ENCODE data around the gene GNS.

GNS gene

DNA sequence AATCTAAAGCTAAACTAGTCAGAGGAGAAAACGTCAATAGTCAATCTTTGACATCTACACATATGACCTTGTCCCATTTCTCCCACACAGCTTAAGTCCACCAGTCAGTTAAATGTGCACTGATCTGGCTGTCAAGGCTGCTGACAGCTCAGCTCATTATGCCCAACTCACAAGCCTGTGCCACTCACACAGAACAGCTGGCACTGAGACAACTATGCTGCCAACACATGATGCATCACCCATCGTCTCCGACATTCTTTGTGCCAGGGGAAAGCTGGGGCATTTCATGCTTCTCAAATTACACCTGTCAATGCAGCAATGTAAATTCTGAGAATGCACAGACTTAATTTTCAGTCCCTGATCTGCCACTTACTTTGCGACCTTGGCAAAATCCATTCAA lies 25.3 kb downstream of the GNS start:
- DNase-seq, result no peak

- no peak for DNase-seq
Measured at GRCh38 chr12:64731683-64732082, 27.5 kb downstream of the GNS start.

- no peak for DNase-seq
Measured at GRCh38 chr12:64730588-64730969, 28.6 kb downstream of the GNS start.

GRCh38 chr12:64729909-64730587 lies 29.2 kb downstream of the GNS start:
- DNase-seq, result no peak

- no peak for DNase-seq
Measured at GRCh38 chr12:64724201-64724745, 34.9 kb downstream of the GNS start.

DNA sequence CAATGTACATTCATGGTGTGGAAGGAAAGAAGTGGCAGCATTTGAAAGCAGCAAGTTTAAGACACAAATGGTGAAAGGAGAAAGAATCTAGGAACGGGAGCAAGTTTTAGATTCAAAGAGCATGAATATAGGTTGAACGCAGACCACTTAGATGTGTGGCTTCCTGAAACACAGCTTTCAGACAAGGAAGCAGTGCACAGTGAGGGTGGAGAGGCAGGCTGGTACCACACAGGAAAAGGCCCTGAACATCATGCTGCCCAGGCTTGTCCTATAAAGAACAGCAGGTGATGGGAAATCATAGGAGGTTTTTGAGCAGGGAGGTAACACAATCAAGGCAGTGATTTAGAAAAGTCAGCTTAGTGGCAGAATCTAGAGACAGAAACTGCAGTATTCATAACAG lies 35.6 kb downstream of the GNS start:
- no peak for DNase-seq

GRCh38 chr12:64722835-64723234 lies 36.4 kb downstream of the GNS start:
- DNase-seq, result no peak

GRCh38 chr12:64720884-64721283 lies 38.3 kb downstream of the GNS start:
- no peak for DNase-seq

DNA sequence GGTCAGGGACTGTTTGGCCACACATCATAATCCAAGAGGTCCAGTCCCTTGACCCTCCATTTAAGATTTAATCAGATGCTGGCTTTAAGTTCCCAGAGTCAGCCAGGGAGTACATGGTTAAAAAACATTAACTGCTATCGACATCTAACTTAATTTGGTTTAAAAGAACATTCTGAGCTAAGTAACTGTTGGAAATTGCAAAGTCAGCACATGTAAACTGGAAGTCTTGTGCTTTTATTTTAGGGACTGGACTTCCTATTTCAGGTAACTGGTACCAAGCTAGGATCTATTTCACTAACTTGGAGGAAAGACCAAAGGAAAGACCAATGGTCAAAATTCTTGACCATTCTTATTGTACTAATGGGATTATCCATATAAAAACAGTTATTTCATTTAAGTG lies 40.6 kb downstream of the GNS start:
- DNase-seq, result no peak

GRCh38 chr12:64716839-64717455 lies 42.3 kb downstream of the GNS start:
- DNase-seq, result no peak

- DNase-seq, result no peak
Measured at GRCh38 chr12:64716371-64716770, 42.8 kb downstream of the GNS start.

- no peak for DNase-seq
Measured at GRCh38 chr12:64714551-64714968, 44.6 kb downstream of the GNS start.

DNA sequence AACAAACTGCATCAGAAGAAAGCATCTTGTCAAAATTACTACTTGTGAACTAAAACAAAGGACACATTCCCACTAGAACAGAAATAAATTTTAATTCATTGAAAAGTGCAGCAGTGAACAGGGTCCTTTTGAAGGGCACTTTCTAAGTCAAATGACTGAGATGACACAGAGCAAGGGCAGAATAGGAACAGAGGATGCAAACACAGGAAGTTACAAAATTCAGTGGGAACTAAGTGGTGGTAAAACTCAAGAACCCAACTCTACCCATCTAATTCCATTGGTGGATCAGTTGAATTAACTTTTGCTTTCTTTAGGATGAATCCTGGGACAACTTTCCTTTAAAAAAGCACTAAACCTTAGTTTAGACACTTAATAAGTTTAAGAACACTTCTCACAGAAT lies 45.8 kb downstream of the GNS start:
- DNase-seq, result no peak

GRCh38 chr12:64709429-64709828 lies 49.8 kb downstream of the GNS start:
- no peak for DNase-seq

- DNase-seq, result no peak
Measured at GRCh38 chr12:64707926-64708325, 51.3 kb downstream of the GNS start.

DNA sequence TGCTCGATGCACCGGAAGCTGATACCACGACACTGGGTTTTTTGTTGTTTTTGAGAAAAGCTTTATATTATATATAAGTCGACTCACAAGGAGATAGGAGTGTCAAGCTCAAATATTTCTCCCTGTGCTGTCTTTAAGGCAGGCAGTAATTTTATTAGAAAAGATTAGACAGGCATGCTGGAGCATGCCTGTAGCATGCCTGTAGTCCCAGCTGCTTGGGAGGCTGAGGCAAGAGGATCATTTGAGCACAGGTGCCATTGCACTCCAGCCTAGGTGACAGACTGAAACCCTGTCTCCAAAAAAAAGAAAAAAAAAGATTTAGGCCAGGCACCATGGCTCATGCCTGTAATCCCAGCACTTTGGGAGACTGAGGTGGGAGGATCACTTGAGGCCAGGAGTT lies 51.8 kb downstream of the GNS start:
- DNase-seq, result no peak

- DNase-seq, result no peak
Measured at GRCh38 chr12:64706857-64707256, 52.3 kb downstream of the GNS start.

DNA sequence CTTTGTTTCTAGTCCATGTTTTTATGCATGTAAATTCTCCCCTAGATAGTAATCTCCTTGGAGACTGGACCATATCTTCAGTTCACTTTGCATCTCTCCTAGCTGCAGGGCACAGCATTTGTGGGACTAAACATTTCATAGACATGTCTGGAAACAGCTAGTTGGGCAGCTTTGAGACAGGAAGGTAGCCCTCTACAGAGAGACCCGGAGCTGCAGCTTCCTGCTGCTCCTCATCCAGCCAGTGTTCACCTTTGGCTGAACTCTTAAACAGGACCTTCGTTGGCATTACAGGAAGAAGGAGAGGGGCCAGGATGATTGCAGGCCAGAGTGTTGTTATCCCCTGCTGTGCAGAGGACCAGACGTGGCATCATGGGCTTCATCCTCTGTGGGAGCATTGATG lies 52.9 kb downstream of the GNS start:
- DNase-seq, result no peak

GRCh38 chr12:64701283-64701682 lies 57.9 kb downstream of the GNS start:
- DNase-seq, result no peak

DNA sequence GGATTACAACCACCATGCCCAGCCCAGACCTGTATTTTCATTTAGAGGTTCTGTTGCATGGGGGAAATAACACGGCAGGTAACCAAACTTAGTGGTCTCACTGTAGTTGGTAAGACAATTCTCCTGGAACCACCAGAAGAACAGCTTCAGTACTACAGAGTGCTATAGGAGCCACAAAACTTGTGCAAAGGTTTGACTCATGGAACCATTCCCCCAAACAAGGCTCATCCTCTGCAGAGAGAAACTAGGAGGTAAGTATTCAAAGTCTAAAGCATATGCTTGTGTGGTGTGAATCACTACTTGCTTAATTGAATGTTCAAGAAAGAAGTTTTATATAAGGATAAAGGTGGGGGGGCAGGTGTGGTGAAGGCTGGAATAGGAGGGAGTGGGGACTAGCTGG lies 58.7 kb downstream of the GNS start:
- no peak for DNase-seq

GRCh38 chr12:64699504-64700115 lies 59.6 kb downstream of the GNS start:
- no peak for DNase-seq

DNA sequence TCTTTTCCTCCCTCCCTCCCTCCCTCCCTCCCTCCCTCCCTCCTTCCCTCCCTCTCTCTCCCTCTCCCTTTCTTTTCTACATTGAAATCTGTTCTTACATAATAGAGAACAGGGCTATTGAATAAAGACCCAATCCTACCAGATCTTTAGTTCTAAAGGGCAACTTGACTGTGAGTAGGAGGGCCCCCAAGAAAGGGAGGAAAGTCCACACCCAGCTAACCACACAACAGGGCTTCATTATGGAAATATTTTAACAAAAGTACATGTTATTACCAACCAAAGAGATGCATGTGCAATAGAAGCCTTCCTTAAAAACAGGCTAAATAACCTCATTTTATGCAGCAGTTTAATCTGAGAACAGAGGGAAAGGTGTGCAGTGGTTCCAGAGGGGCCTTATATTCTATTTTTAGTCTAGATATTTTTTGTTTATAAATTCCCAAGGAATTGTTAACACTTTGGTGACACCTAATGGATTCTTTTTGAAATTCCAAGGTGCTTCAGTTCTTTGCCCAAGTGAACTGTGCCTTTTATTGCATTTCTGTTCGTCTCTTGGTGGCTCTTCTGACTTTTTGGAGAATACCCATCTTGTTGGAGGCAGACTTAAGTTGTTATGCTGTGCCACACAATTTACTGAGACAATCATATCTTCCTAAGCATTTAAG lies 63.0 kb downstream of the GNS start:
- DNase-seq, result no peak

DNA sequence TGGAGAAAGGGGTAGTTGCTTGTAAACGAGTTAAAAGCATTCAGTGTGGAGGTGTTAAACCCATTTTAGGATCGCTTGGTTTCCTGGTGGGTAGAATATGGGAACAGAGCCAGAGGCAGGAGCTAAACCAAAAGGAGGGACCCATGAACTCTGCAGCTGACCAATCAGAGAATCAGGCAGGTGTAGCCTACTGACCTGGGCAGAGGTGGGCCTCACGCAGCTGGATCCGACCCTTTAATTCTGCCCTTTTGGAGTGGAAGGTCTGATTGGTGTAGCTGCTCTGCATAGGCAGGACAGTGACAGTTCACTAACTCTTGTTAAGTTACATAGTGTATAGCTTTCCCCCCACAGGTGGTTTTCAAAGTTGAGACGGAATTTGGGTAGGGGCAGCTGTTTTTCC lies 63.7 kb downstream of the GNS start:
- DNase-seq, result no peak
